HepG2 (cell line): ENCODE measurements around the gene KRT34. TPM values are rescaled to one million over a fixed set of nuclear protein-coding genes. Genes with fewer than 3 reads are reported as not detected.
A peak's percentile ranks its signal among the peaks of the same experiment; 100 is the strongest.

ENCODE experiments used
- CEBPB ChIP-seq: IDR thresholded peaks from 2 replicates; pipeline ENCODE4 v1.6.1; 2011; ENCODE audit warnings: low read depth, low read length, improper control_type of control experiment, borderline replicate concordance
- CENPT ChIP-seq: sonication (generic); formaldehyde crosslinking; IDR thresholded peaks from 2 replicates; pipeline ENCODE4 v1.8.0; 2022; ENCODE audit warnings: low read depth, mild to moderate bottlenecking, moderate library complexity, missing genetic modification reagents
- E2F5 ChIP-seq: sonication (generic); formaldehyde crosslinking; conservative IDR thresholded peaks from 2 replicates; pipeline ENCODE4 v1.4.0; 2020; ENCODE audit warnings: missing genetic modification reagents
- HMG20A ChIP-seq: IDR thresholded peaks from 2 replicates; pipeline ENCODE4 v1.6.1; 2016; ENCODE audit warnings: borderline replicate concordance
- KAT2B ChIP-seq: fragments of 150-350 bp; IDR thresholded peaks from 2 replicates; pipeline ENCODE4 v1.6.1; 2014; ENCODE audit warnings: low read depth, low read length, borderline replicate concordance
- KDM5B ChIP-seq: sonication (generic); formaldehyde crosslinking; IDR thresholded peaks from 2 replicates; pipeline ENCODE4 v1.4.0; 2020; ENCODE audit warnings: missing genetic modification reagents, mild to moderate bottlenecking, borderline replicate concordance
- MNT ChIP-seq: fragments of 450-650 bp; IDR thresholded peaks from 2 replicates; pipeline ENCODE4 v1.6.1; 2016
- NPAS2 ChIP-seq: sonication (generic); formaldehyde crosslinking; IDR thresholded peaks from 2 replicates; pipeline ENCODE4 v1.8.0; 2022; ENCODE audit warnings: mild to moderate bottlenecking, missing genetic modification reagents, borderline replicate concordance
- PAXIP1 ChIP-seq: sonication (generic); formaldehyde crosslinking; conservative IDR thresholded peaks from 2 replicates; pipeline ENCODE4 v1.4.0; 2020; ENCODE audit warnings: mild to moderate bottlenecking, missing genetic modification reagents, moderate library complexity
- SIX1 ChIP-seq: sonication (generic); formaldehyde crosslinking; IDR thresholded peaks from 2 replicates; pipeline ENCODE4 v1.4.0; 2020; ENCODE audit warnings: missing genetic modification reagents, borderline replicate concordance
- ZBTB1 ChIP-seq: sonication (generic); formaldehyde crosslinking; IDR thresholded peaks from 2 replicates; pipeline ENCODE4 v1.4.0; 2020; ENCODE audit warnings: missing genetic modification reagents, borderline replicate concordance
- ZFP36L2 ChIP-seq: sonication (generic); formaldehyde crosslinking; IDR thresholded peaks from 2 replicates; pipeline ENCODE4 v1.4.0; 2020; ENCODE audit warnings: missing genetic modification reagents
- ZNF414 ChIP-seq: sonication (generic); formaldehyde crosslinking; IDR thresholded peaks from 2 replicates; pipeline ENCODE4 v1.5.0; 2020; ENCODE audit warnings: missing genetic modification reagents
- ZNF503 ChIP-seq: sonication (generic); formaldehyde crosslinking; IDR thresholded peaks from 2 replicates; pipeline ENCODE4 v1.4.0; 2020; ENCODE audit warnings: missing genetic modification reagents
- ZNF724P ChIP-seq: sonication (generic); formaldehyde crosslinking; IDR thresholded peaks from 2 replicates; pipeline ENCODE4 v1.8.0; 2022; ENCODE audit warnings: missing genetic modification reagents, borderline replicate concordance
- ZSCAN31 ChIP-seq: sonication (generic); formaldehyde crosslinking; IDR thresholded peaks from 2 replicates; pipeline ENCODE4 v1.5.0; 2020; ENCODE audit warnings: low read depth, mild to moderate bottlenecking, missing genetic modification reagents
- polyA plus RNA-seq, 8 experiments: library from polyadenylated mRNA; depleted of rRNA in 3 of 8; stranded (reverse) in 7 of 8; unstranded in 1 of 8; fragments of >200 nt; fragmentation: Illumina TruSeq in 4 of 8; extraction: Trizol in 4 of 8; gene quantifications; 2 replicates each; pipeline versions ENCODE4 v1.2.1 to v1.2.3, GENCODE V29; 2011 to 2016; ENCODE audit warnings: low read depth in 4 of 8, missing spikeins in 1 of 8, mixed read lengths in 1 of 8; ENCODE audit not compliant: insufficient read depth in 1 of 8
- total RNA-seq, 5 experiments: library from RNA; depleted of rRNA; stranded (reverse); fragments of >200 nt; fragmentation: Illumina TruSeq; extraction: Trizol; gene quantifications; 2 replicates each; pipeline ENCODE4 v1.2.3, GENCODE V29; 2016; ENCODE audit warnings: low read depth in 1 of 5

Gene KRT34
- total and polyA plus RNA-seq, 2 of the 13 experiments (the other 11 are each of a cell fraction or from before 2014, with no cell fraction given): not detected

GRCh38 chr17:41416479-41416878 is 34.4 kb upstream of the KRT34 start (continued):
- TF ChIP-seq ZNF724P (CRISPR knock-in tag) (no peak), CEBPB (peak; percentile 65; the same call in 1 of the 2 replicates), ZSCAN31 (CRISPR knock-in tag) (0 out of 2 replicates have a peak, but pooled peaks have one; percentile 41), MNT (no peak), ZNF503 (no peak), HMG20A (CRISPR knock-in tag) (no peak), KAT2B (peak; percentile 90), ZBTB1 (no peak), NPAS2 (CRISPR knock-in tag) (no peak), ZFP36L2 (CRISPR knock-in tag) (no peak), E2F5 (no peak), SIX1 (0 out of 2 replicates have a peak, but pooled peaks have one; percentile 6), PAXIP1 (CRISPR knock-in tag) (no peak), ZNF414 (CRISPR knock-in tag) (0 out of 2 replicates have a peak, but pooled peaks have one; percentile 16), CENPT (CRISPR knock-in tag) (no peak), KDM5B (CRISPR knock-in tag) (no peak)
